Muscle of arm (tissue), 12 donors: Measurements from ENCODE around the gene TMTC4. TPM values are rescaled to one million over a fixed set of nuclear protein-coding genes. Genes with fewer than 3 reads are reported as not detected.
"Not testable (repeated sequence)": the region's sequence is repeated elsewhere in the genome, so short reads cannot be mapped to it uniquely, and the experiment has no call there.

Experiments used
- DNase-seq: peaks from one replicate; pipeline ENCODE4 v3.0.0-alpha.2; 2013
- polyA plus RNA-seq, 12 donors: library from polyadenylated mRNA; unstranded; fragments of 120-200 nt; gene quantifications; one replicate each; pipeline ENCODE4 v1.2.1, GENCODE V29; 2013; ENCODE audit not compliant: insufficient read length in 12 of 12

TMTC4 gene
- polyA plus RNA-seq, 12 donors = 14.6 to 30.8 (median 16.8) TPM; not detected in 1

GRCh38 chr13:100634696-100635095 lies 39.9 kb downstream of the TMTC4 start:
- DNase-seq = no peak

GRCh38 chr13:100633461-100633860 lies 41.1 kb downstream of the TMTC4 start:
- DNase-seq = no peak

- DNase-seq = no peak
Observed at GRCh38 chr13:100630555-100630954, 44.0 kb downstream of the TMTC4 start.

DNA sequence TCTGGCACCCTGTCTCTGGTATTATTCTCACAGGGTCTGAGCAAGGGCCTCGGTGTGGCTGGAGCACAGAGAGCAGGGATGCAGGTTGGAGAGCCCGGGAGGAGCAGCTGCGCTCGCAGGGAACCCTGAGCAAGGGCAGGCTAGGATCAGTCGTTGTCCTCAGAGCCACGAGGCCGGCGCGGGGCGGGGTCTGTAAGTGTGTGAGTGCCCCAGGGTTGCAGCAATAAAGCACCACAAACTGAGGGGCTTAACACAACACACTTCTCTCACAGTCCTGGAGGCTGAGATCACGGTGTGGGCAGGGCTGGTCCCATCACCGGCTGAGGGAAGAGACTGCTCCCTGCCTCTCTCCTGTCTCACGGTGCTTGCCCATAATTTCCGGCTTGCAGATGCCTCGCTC lies 47.5 kb downstream of the TMTC4 start:
- DNase-seq = no peak

GRCh38 chr13:100625447-100625846 lies 49.1 kb downstream of the TMTC4 start:
- no peak for DNase-seq

GRCh38 chr13:100620792-100621191 lies 53.8 kb downstream of the TMTC4 start:
- no peak for DNase-seq

DNA sequence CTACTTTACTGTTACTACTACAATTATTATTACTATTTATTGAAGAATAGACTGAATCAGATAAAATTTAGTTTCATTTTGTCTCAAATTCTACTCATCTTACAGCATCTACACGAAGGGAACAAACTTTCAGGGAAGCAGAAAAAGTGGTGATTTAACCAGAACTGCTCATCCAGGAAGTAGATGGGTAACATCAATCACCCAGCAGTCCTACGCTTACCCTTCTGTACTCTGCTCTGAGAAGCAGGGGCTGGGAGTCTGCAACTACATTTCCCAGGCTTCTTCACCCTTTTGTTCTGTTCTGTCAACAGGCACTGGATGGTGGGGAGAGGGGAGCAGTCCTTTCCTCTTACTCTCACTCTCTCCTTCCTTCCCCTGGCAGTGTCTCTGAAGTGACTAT lies 54.7 kb downstream of the TMTC4 start:
- no peak for DNase-seq

- not testable (repeated sequence) for DNase-seq
Observed at GRCh38 chr13:100618897-100619296, 55.7 kb downstream of the TMTC4 start.

- no peak for DNase-seq
Observed at GRCh38 chr13:100613031-100613430, 61.6 kb downstream of the TMTC4 start.

DNA sequence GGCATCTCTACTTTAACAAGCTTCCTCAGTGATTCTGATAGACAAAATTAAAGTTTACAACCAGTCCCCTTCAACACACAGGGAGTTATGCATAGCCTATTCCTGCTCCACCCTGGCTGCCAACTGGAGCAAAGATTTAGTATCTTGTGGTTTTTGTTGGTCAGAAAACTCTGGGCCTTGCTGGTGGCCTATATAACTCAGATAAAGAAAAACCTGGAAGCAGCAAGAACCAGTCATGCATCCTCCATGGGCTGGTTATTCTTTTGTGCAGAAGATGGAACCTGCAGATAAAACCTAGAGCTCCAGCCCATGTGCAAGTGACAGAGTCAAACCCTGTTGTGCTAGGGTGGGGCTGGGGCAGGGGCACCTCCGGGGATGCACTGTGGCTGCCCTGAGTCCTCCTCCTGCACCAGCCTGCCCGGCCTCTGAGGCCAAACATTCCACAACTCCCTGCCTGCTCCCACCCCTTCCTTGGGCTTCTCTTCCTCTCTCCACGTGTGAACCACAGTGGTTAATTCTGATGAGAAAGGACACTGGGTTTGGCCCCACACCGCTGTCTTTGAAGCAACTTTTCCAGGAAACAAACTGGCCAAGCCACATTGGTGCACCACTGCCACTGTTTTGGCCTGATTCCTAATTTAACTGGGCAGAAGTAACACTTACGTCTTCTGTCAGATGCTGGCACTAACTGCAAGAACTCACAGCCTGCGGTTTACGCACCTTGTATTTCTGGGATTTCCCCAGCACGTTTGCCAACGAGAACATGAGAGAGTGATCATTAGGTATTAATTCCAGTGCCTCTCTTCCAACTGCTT lies 62.7 kb downstream of the TMTC4 start:
- DNase-seq = no peak

DNA sequence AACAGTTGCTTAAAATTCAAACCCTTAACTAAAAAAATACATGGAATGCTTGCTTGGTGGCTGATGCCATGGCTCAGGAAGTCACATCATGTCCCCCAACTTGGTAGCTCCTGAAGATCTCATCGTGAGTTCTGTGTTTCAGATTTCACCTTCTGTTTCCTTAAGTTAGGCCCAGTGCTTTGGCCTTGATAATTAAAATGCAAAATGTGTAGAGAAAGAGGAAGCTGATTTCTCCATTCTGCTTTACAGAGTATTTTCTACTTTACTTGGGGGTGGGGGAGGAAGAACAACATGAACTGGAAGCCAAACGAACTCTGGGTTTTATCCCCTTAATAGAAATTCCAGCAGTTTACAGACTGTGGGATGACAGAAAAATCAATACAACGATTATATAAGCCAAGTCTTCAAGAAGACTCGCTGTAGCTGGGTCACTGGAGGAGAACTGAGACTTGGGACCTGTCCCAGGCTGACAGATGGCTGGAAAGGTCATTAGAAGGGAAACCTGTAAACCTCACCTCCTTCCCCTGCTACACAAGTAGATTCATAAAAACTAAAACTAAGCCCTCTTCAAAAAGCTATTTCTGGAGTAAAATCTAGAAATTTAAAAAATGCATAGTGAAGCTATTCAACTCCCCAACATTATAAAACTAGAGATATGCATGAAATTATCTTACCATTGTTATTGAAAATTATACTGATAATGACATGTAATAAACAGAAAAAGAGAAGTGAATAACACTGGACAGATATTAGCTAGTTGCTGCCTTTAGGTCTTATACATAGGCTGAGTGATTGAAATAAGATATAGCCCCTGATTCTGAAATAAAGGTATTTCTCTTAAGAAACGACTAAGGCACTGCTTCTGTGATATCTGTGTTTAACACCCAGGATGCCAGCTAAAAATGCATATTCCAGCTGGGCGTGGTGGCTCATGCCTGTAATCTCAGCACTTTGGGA lies 63.9 kb downstream of the TMTC4 start:
- DNase-seq = no peak

- DNase-seq = no peak
Observed at GRCh38 chr13:100608906-100609305, 65.7 kb downstream of the TMTC4 start.

DNA sequence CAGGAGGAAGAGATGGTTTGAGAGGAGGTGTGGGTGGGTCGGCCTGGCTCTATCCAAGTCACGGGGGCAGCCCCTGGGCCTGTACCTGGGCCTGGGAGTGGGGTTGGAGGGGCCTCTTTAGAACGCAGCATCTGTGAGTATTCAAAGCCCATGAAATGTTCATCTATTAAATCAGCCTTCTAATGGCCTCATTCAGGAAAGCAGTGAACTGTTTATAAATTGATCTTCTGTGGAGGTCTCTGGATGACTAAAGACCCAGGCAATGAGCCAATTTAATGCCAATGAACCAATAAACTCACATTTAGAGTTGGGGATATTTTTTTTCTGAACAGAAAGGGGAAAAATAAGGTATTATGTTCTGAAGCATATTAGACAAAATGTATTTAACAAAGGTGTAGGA lies 66.1 kb downstream of the TMTC4 start:
- no peak for DNase-seq

DNA sequence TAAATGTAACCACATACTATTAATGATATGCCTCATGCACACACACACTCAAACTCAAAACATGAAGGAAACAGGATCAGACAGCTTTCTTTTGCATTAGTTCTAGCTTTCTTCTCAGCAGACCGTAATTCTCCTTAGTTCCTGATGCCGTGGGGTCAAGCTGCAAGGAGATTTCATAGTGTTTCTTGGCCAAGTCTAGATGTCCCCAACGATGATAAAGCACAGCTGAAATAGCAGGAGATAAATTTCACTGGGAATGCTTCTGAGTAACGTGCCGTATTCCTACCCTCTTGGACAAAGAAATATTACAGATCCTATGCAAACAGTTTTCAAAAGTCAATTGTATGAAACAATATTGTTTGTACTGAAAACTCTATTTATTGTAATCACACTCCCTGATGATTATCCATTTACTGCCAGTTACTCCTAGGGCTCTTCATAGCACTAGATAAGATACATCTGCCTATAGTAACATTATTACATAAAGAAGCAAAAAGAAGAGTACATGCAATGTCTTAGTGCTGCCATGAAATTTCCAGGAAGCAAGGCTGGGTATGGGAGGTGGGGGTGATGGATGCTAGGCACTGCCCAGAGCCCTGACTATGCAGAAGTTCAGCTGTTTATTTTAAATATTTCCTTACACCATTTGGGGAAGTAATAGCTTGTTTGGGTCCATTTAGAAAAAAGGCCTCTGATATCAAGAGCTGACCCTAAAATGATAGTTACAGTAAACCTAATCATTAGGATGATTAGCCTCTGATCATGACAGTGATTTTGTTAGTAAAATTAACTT lies 69.5 kb downstream of the TMTC4 start:
- DNase-seq = no peak

DNA sequence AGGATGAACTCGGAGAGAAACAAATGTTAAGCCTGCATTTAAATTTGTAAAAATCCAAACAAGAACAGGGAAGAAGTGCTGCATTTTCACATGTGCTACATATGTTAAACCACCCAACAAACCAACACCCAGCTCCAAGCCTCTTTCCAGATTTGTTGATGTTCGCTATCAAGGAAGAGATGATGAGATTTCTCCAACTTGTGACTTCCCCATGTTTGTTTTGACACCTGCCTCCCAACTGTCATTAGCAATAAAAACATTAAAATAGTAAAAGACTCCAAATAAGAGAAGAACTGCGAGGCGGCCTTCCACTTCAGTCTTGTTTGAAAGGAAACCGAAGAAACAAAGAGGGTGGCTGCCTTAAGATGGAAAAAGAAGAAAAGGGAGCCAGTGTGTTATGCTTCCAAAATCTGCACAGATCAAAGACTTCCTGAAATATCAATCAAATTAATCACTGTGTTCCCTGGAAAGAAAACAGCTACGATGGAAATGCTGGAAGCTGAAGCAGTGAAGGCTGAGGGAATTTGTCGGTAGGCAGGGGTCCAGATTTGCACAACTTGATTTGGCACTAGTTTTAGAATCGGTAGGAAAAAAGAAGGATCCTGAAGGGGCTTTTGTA lies 72.0 kb downstream of the TMTC4 start:
- peak; percentile 38 for DNase-seq

- DNase-seq = no peak
Observed at GRCh38 chr13:100601716-100602115, 72.9 kb downstream of the TMTC4 start.

DNA sequence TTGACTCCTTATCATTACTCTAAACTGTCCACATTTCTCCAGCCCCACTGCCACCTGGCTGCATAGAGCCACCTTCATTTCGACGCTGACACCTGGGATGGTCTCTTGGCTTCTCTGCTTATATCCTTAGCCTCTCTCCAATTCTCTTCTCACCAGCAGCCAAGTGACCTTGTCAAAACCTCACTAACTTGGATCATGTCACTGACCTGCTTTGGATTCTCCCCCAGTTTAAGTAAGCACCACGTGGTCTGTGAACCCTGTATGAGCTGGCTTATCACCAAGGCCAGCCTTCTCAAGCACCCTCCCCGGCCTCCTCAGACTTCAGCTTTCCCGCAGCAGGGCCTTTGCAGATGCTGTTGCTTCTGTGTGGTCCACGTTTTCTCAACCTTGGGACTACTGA lies 73.7 kb downstream of the TMTC4 start:
- no peak for DNase-seq

DNA sequence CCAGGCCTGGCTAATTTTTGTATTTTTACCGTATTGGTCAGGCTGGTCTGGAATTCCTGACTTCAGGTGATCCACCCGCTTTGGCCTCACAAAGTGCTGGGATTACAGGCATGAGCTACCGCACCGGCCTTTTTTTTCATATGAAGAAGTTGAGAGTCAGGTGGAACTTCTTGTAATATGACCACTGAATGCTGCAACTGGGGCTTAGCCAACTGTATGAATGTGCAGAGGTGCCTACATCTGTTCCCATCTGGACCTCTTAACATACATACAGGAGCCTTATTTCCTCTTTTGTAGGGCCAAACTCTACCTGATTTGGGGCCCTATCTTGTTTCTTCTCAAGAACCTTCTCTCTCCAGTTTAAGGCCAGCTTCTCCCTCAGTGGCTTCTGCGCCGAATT lies 74.1 kb downstream of the TMTC4 start:
- no peak for DNase-seq

GRCh38 chr13:100597253-100597652 lies 77.3 kb downstream of the TMTC4 start:
- no peak for DNase-seq

- no peak for DNase-seq
Observed at GRCh38 chr13:100596516-100596915, 78.1 kb downstream of the TMTC4 start.

- no peak for DNase-seq
Observed at GRCh38 chr13:100594731-100595130, 79.9 kb downstream of the TMTC4 start.

GRCh38 chr13:100594255-100594654 lies 80.3 kb downstream of the TMTC4 start:
- no peak for DNase-seq
